ENCODE results near the gene C1orf105.

Gene C1orf105

DNA sequence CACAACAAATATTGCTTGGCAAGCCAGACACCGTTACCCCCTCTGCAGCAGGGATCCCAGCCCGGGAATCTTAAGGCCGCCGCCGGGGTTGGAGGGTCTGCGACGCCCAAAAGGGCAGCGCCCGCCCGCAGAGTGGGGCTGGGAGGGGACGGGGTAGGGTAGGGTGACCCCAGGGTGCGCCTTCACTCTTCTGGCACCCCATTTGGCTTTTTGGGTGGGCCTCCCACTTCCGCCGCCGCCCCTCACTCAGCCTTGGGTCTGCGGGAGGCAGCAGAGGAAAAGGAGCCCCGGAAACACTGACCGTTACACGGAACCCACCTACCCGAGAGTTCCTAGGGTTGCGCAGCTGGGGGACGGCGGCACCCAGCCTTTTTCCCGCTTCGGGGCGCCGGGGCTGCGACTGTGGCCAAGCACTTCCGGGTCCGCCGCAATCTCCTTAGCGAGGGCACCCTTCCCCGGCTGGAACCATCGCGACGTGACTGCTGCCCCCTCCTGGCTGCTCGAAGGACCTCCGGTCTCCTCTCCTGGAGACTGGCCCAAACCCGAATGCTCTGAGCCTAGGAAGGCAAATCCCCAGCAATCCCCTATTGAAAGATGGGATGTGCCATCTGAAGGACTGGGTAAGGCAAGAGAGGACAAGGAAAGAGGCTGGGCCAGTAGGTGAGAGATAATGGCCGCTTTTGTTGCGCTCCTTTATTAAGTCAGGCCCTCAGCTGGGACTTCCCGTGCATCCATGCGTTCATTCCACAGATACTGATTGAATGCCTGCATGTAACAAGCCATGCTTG lies 23.4 kb downstream of the C1orf105 start, which contains the start of gene PIGC (continued):
- no peak for TF ChIP-seq ZNF266 (tag by site-specific recombination; IDR thresholded peaks at IDR 0.05; ENCODE audit: low read depth)
- peak; percentile 53; the same call in 1 of the 2 replicates for TF ChIP-seq ZNF692 (tag by site-specific recombination; IDR thresholded peaks at IDR 0.05)
- TF ChIP-seq, protein P1, sequence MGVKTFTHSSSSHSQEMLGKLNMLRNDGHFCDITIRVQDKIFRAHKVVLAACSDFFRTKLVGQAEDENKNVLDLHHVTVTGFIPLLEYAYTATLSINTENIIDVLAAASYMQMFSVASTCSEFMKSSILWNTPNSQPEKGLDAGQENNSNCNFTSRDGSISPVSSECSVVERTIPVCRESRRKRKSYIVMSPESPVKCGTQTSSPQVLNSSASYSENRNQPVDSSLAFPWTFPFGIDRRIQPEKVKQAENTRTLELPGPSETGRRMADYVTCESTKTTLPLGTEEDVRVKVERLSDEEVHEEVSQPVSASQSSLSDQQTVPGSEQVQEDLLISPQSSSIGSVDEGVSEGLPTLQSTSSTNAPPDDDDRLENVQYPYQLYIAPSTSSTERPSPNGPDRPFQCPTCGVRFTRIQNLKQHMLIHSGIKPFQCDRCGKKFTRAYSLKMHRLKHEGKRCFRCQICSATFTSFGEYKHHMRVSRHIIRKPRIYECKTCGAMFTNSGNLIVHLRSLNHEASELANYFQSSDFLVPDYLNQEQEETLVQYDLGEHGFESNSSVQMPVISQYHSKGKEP (tag by site-specific recombination; IDR thresholded peaks at IDR 0.05) = no peak
- TF ChIP-seq ZNF521 (tag by site-specific recombination; IDR thresholded peaks at IDR 0.05) = no peak
- TF ChIP-seq, protein P2, sequence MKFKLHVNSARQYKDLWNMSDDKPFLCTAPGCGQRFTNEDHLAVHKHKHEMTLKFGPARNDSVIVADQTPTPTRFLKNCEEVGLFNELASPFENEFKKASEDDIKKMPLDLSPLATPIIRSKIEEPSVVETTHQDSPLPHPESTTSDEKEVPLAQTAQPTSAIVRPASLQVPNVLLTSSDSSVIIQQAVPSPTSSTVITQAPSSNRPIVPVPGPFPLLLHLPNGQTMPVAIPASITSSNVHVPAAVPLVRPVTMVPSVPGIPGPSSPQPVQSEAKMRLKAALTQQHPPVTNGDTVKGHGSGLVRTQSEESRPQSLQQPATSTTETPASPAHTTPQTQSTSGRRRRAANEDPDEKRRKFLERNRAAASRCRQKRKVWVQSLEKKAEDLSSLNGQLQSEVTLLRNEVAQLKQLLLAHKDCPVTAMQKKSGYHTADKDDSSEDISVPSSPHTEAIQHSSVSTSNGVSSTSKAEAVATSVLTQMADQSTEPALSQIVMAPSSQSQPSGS (tag by site-specific recombination; IDR thresholded peaks at IDR 0.05; ENCODE audit: low read depth) = no peak
- no peak for TF ChIP-seq ZNF223 (tag by site-specific recombination; IDR thresholded peaks at IDR 0.05)
- no peak for TF ChIP-seq ZNF280D (tag by site-specific recombination; IDR thresholded peaks at IDR 0.05)
- TF ChIP-seq ZNF169 (tag by site-specific recombination; IDR thresholded peaks at IDR 0.05) = no peak
- peak; percentile 74 for TF ChIP-seq PATZ1 (tag by site-specific recombination; IDR thresholded peaks at IDR 0.05)
- TF ChIP-seq ZNF785 (tag by site-specific recombination; IDR thresholded peaks at IDR 0.05) = peak; percentile 51; the same call in 1 of the 2 replicates
- TF ChIP-seq ZNF624 (tag by site-specific recombination; IDR thresholded peaks at IDR 0.05) = no peak
- peak; percentile 89; the same call in 1 of the 2 replicates for TF ChIP-seq ZBTB10 (tag by site-specific recombination; IDR thresholded peaks at IDR 0.05)
- TF ChIP-seq, protein P3, sequence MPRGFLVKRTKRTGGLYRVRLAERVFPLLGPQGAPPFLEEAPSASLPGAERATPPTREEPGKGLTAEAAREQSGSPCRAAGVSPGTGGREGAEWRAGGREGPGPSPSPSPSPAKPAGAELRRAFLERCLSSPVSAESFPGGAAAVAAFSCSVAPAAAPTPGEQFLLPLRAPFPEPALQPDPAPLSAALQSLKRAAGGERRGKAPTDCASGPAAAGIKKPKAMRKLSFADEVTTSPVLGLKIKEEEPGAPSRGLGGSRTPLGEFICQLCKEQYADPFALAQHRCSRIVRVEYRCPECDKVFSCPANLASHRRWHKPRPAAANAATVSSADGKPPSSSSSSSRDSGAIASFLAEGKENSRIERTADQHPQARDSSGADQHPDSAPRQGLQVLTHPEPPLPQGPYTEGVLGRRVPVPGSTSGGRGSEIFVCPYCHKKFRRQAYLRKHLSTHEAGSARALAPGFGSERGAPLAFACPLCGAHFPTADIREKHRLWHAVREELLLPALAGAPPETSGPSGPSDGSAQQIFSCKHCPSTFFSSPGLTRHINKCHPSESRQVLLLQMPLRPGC (tag by site-specific recombination; IDR thresholded peaks at IDR 0.05) = no peak
- no peak for TF ChIP-seq IKZF3 (tag by site-specific recombination; IDR thresholded peaks at IDR 0.05)
- TF ChIP-seq, protein P4, sequence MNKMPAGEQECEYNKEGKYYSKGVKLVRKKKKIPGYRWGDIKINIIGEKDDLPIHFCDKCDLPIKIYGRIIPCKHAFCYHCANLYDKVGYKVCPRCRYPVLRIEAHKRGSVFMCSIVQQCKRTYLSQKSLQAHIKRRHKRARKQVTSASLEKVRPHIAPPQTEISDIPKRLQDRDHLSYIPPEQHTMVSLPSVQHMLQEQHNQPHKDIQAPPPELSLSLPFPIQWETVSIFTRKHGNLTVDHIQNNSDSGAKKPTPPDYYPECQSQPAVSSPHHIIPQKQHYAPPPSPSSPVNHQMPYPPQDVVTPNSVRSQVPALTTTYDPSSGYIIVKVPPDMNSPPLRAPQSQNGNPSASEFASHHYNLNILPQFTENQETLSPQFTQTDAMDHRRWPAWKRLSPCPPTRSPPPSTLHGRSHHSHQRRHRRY (tag by site-specific recombination; IDR thresholded peaks at IDR 0.05) = no peak
- TF ChIP-seq ZNF501 (tag by site-specific recombination; IDR thresholded peaks at IDR 0.05) = peak; percentile 76
- TF ChIP-seq EGR2 (tag by site-specific recombination; IDR thresholded peaks at IDR 0.05; ENCODE audit: low read depth) = no peak
- no peak for TF ChIP-seq SCRT1 (tag by site-specific recombination; IDR thresholded peaks at IDR 0.05; ENCODE audit: borderline replicate concordance)
- no peak for TF ChIP-seq ZNF548 (tag by site-specific recombination; IDR thresholded peaks at IDR 0.05)
- TF ChIP-seq, protein P5, sequence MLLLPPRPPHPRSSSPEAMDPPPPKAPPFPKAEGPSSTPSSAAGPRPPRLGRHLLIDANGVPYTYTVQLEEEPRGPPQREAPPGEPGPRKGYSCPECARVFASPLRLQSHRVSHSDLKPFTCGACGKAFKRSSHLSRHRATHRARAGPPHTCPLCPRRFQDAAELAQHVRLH (tag by site-specific recombination; IDR thresholded peaks at IDR 0.05) = peak; percentile 73
- TF ChIP-seq RBAK (tag by site-specific recombination; IDR thresholded peaks at IDR 0.05) = no peak

Data from HEK293 (cell line).